DMS79 (cell line): ENCODE data around the gene KIF1B.
"Not testable (repeated sequence)": the region's sequence is repeated elsewhere in the genome, so short reads cannot be mapped to it uniquely, and the experiment has no call there.

Experiments
- DNase-seq: peaks from one replicate; lab custom pipeline; 2025; lab: John Stamatoyannopoulos, UW

Gene KIF1B

DNA sequence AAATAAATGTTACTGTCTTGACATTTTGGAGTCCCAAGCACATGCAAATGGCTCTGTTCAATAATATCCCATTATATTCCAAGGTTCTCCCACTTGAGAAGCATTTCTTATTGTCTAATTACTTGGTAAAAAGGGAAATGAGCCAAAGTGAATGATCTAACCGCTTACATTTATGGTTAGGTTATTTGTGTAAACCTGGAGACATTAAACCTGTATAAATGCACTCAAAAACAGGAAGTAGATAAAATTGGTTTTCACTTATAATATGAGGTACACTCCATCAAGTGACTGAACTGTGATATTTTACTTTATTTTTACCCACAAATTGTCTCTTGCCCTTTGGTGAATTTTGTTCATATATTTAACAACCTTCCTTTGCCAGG, 26.8 kb downstream of the KIF1B start:
- DNase-seq: no peak

DNA sequence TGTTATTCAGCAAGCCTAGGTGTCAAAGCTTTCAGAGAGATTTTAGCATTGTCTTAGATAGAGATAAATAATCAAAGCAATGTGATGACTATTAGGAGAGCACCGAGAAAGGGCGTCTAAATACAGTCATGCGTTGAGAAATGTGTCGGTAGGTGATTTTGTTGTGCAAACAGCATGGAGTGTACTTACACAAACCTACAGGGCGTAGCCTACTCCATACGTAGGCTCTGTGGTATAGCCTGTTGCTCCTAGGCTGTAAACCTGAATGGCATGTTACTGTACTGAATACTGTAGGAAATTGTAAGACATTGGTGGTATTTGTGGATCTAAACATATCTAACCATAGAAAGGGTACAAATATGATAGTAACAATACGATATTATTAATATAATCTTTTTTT, 31.8 kb downstream of the KIF1B start:
- DNase-seq: no peak

DNA sequence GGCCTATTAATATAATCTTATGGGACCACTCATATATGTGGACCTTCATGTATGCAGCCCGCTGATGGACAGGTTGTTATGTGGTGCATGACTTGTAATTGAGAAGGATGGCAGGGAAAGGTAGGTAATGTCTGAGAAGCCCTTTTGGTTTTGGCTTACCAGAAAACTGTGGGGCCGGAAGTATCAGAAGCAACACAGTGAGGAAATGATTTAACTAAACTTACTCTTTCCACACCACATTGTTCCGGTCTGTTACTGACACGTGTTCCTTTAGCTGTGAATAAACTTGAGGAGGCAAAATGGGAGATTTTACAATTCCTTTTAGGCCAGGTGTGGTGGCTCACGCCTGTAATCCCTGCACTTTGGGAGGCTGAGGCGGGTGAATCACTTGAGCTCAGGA, 32.4 kb downstream of the KIF1B start:
- DNase-seq: no peak

DNA sequence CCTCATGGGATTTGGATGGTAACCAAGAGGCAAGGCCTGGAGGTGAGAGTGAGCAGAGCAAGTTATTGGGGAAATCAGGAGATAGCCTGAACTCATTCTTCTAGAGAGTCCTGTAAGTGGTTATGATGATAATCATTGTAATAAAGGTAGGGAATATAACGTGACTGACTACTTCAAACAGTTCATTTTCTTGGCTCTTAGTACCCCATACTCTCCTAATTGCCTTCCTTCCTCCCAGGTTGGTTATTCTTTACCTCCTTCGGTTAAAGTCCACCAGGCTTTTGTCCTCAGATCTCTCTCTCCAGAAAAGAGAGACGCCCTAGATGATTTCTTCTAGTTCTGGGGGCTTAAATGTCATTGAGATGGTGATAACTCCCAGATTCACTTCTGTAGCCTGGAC, 35.3 kb downstream of the KIF1B start:
- DNase-seq: no peak

DNA sequence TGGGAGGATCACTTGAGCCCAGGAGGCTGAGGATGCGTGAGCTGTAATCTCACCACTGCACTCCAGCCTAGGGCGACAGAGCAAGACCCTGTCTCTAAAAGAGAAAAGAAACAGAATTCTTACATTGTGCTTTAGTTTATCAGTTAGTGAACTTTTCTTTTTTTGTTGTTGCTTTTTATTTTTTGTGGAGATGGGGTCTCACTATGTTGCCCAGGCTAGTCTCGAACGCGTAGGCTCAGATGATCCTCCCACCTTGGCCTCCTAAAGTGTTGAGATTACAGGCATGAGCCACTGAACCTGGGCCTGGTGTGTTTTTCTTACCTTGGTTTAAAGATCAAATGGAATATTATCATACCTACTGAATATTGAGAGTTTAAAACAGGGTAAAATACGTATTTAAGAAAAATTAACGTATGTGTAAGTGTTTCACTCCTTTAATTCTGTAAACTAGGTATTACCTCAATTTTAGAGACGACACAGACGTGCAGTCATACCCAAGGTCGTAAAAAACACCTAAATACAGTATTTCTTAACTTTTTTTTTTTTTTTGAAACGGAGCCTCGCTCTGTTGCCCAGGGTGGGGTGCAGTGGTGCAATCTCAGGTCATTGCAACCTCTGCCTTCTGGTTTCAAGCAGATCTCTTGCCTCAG, 39.6 kb downstream of the KIF1B start:
- no peak for DNase-seq

DNA sequence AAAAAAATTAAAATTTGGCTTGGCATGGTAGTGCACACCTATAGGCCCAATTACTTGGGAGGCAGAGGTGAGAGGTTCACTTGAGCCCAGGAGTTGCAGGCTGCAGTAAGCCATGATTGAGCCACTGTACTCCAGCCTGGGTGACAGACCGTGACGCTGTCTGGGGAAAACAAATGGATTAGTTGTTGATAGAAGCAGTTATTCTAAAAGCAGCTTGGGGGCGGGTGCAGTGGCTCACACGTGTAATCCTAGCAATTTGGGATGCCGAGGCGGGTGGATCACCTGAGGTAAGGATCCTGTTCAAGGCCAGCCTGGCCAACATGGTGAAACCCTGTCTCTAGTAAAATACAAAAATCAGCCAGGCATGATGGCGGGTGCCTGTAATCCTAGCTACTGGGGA, 40.3 kb downstream of the KIF1B start:
- DNase-seq: no peak

DNA sequence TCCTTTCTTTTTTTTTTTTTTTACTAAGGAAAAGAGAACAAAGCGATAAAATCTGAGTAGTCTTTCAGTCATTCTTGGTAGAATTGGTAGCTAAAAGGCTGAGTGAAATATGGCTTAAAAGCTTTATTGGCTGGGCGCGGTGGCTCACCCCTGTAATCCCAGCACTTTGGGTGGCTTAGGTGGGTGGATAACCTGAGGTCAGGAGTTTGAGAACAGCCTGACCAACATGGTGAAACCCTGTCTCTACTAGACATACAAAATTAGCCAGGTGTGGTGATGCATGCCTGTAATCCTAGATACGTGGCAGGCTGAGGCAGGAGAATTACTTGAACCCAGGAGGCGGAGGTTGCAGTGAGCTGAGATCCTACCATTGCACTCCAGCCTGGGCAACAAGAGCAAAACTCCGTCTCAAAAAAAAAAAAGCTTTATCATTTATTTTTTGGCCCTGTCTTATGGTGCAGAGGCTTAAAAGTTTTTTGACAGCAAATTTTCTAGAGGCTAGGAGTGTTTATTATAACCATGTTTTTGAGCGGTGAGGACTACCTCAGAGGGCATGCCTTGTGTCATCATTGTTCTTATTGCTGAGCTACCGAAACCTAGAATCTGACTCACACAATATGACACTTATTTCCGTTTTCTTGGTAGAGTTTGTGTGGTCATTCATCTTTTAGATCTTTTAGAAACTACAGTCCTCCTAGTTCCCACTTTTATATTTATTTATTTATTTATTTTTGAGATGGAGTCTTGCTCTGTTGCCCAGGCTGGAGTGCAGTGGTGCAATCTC, 41.1 kb downstream of the KIF1B start:
- DNase-seq: not testable (repeated sequence)

DNA sequence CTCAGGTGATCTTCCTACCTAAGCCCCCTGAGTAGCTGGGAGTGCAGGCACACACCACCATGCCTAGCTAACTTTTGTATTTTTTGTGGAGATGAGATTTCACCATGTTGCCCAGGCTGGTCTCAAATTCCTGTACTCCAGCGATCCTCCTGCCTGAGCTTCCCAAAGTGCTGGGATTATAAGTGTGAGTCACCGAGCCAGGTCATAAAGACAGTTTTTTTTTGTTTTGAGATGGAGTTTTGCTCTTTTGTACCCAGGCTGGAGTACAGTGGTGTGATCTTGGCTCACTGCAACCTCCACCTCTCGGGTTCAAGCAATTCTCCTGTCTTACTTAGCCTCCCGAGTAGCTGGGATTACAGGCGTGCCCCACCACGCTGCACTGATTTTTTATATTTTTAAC, 42.1 kb downstream of the KIF1B start:
- no peak for DNase-seq

DNA sequence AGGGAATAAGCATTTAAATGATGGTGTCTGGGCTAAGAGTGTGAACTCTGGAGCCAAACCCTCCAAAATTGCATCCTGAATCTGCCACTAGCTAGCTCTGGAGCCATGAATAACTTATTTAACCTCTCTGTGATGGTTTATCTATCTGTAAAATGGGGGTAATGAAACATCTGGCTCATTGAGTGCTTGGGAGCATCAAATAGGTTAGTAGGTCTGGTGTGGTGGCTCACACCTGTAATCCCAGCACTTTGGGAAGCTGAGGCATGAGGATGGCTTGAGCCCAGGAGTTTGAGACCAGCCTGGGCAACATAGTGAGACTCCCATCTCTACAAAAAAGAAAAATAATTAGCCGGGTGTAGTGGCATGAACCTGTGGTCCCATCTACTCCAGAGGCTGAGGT, 42.8 kb downstream of the KIF1B start:
- DNase-seq: no peak

DNA sequence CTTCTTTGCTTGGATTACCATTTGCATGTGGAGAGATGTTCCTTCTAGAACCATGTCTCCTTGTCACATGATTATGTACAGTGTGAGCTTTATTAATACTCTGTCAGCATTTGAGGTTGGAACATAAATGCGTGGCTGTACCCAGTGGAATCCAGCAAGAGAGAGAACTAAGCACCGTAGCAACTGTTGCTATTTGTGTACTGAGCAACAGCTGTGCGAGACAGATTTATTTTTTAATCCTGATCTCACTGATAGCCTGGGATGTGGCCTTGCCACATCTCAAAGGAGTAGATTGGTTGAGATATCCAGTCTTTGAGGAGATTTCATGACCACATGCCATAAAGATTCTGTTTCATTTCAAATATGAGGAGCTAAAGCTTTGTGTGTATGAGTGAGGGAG, 43.4 kb downstream of the KIF1B start:
- DNase-seq: no peak

DNA sequence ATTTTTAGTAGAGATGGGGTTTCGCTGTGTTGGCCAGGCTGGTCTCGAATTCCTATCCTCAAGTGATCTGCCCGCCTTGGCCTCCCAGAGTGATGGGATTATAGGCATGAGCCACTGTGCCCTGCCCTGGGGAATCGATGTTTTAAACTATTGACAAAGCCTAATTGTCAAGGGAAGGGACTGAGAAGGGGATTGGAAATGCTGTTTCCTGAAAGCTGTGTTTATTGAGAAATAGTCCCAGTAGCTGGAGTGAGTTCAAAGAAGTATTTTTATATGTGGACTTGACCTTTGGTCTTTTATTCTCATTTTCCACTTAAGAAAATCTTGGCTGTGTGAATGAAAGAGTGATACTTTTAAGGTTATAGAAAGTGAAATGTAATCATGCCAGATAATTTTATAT, 47.5 kb downstream of the KIF1B start:
- DNase-seq: no peak

DNA sequence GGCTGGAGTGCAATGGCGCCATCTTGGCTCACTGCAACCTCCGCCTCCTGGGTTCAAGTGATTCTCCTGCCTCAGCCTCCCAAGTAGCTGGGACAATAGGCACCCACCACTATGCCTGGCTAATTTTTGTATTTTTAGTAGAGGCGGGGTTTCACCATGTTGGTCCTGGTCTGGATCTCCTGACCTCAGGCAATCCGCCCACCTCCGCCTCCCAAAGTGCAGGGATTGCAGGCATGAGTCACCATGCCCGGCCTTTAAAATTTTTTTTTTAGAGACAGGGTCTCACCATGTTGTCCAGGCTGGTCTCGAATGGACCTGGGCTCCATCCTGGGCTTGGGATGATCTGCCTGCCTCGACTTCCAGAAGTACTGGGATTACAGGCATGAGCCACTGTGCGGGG, 49.2 kb downstream of the KIF1B start:
- not testable (repeated sequence) for DNase-seq

DNA sequence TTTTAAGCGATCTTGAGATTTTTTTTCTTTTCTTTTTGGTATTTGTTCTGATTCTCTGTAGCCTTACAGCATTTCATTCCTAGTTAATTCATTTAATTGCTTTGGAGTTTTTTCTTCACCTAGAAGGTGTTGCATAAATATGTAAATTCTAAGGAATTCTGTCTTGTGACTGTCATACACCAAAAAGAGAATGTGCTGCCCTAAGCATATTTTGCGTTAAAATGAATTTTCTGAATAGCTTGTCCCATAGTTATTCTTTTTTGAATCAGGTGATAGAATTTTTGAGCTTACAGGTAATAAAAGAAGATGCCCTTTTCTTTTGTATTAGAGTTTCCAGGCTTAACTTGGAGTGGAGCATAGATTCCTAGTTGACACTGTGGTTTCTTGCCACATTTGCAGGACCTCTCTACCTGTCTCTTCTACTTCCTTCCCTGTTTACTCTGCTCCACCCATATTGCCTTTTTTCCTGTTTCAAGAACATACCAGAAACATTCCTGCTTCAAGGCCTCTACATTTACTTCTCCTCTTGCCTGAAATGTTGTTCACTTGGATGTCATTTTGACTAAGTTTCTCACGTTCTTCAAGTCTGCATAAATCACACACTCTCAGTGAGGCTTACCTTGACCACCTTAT, 53.2 kb downstream of the KIF1B start:
- DNase-seq: no peak

DNA sequence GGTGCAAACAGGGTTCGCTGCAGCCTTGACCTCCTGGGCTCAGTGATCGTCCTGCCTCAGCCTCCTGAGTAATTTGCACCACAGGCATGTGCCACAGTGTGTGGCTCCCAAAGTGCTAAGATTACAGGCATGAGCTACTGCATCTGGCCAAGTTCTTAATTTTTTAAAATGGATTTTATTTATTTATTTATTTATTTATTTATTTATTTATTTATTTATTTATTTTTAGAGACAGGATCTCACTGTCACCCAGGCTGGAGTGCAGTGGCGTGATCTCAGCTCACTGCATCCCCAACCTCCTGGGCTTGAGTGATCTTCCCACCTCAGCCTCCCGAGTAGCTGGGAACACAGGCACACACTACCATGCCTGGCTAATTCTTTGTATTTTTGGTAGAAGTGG, 54.7 kb downstream of the KIF1B start:
- DNase-seq: no peak

DNA sequence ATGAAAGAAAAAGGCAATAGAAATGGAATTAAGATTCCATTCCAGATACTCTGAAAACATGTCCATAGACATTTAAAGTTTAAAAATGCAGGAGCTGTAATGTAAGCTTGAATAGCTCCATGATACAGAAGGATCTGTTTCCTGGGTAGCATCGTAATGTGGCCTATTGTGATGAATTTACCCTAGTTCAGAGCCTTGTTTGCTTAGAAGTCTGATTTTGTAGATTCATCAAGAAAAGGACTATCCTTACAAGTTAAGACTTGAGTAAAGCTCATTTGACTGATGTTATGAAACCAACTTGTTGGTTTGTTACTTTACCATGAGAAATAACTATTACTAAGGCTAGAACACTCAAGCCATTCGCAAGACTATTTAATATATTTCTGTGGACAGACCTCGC, 55.5 kb downstream of the KIF1B start:
- no peak for DNase-seq

DNA sequence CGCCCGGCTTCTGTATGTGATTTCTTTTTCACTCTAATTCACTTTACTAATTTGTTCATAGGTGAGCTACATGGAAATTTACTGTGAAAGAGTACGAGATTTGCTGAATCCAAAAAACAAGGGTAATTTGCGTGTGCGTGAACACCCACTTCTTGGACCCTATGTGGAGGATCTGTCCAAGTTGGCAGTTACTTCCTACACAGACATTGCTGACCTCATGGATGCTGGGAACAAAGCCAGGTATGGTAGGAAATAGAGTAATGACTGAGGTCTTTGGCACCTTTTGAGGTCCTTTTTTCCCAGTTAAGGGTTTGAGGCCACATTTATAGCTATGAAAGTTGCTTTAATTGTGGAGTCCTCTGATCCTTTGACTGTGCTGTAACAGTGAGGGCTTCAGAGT, 56.9 kb downstream of the KIF1B start:
- no peak for DNase-seq

DNA sequence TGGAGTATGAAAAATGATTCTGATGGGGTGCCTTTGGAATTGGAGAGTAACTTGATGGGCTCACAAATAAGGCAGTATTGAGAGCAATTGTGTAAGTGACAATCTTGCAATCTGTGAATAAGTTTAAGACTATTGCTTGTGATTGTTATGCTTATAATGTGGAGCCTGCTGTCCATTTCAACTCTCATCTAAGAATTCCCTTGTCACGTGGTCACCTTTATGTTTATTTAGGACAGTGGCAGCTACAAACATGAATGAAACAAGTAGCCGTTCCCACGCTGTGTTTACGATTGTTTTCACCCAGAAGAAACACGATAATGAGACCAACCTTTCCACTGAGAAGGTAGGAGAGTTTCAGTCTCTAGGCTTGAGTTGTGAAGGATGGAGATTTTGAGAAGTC, 57.6 kb downstream of the KIF1B start:
- no peak for DNase-seq

DNA sequence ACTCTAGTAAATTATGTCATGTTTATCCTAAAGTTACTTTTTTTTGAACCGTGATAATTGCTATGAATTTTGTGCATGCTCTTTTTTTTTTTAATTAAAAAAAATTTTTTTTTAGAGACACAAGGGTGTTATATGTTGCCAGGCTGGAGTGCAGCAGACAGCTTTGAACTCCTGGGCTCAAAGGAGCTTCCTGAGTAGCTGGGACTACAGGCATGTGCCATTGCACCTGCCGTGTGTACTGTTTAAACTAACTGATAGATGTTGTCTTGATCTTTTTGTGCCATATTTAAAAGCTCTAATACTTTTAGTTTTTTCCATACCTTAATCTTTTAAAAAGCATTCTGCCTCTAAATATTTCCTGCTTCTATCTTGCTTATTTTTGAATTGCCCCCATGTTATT, 60.7 kb downstream of the KIF1B start:
- no peak for DNase-seq

DNA sequence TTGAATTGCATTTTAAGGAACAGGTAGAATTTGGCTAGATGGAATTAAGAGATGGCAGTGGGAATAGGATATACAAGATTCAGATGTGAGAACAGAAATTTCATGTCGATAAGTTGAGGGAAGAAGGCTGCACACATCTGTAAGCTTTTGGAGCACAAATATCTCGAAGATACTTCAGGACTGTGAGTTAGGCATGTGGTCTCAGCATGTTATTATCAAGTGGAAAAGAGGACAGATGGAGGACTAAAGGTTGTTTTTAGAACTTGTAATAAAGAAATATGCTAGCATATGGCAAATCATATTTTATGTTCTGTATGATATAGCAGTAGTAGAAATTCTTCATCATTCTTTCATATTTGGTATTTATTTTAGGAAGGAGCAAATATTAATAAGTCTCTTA, 61.5 kb downstream of the KIF1B start:
- no peak for DNase-seq

DNA sequence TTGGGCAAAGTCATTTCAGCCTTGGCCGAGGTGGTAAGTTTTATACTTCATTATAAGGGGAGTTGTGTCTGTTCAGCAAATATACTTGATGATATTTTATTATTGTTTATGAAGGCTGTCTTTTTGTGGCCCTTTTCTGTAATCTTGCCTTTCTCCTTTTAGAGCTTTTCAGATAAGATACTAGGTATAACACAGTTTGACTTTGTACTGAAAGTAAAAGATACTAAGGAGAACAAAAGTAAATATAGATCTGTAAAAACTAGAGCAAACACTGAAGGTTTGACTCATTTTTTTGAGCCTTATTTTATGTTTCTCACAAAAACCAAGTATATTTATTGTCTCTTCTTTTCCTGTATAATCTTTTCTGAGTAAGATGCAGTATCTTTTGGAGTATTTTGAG, 61.9 kb downstream of the KIF1B start:
- DNase-seq: no peak

DNA sequence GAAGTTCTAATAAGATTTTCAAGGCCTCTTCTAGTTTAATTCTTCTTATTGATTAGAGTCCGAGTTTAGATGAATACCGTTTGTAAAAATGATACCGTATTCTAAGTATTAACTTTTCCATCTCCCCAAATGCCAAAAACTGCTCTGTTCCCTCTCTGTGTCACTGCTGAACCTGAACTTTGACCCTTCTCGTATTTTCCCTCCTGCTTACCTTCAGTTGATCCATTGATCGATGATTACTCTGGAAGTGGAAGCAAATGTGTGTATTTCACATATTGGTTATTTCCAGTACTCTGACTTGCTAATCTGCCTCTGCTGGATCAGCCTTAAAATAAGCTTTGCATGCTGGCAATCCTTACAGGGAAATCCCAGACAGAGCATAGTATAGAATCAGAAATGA, 68.5 kb downstream of the KIF1B start:
- no peak for DNase-seq

DNA sequence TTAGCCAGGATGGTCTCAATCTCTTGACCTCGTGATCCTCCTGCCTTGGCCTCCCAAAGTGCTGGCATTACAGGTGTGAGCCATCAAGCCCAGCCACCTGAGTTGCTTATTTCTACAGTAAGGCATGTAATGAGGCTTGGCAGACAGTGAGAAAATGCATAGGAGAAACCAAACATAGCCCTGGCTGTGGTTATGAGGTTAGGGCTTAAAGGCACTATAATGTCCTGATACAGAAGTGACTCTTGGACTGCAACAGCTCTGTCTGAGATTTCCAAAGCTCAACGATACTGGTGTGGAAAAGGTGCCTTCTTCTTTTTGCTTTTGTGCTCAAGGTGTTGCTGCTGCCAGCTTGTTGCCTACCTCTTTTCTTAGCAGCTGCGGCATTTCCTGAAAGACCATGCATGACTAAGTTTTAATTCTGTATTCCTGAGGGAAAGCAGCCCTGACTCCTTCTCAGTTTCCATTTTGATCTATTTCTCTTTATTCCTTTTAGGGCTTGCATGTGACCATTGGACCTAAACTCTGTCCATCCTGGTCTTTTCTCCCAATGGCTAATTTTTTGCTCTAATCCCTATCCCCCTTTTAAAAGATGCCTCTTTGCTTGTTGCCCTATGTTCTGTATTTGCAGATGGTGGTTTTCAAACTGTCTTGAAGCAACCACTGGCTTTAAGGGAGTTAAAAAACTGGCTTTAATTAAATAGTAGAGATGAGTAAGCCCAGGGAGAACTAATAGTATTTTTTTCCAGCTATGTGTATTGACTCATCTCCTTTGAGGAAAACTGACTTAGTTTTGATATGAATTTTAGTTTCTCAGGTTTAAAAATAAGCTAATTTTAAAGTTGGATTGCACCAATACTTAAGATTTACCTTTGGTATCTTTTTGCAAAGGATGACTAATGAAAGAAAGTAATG, 70.3 kb downstream of the KIF1B start:
- no peak for DNase-seq
